ENCODE data around the gene EPHB4. TPM values are rescaled to one million over a fixed set of nuclear protein-coding genes. Genes with fewer than 3 reads are reported as not detected.
"Not testable (repeated sequence)": the region's sequence is repeated elsewhere in the genome, so short reads cannot be mapped to it uniquely, and the experiment has no call there.

EPHB4 gene
- total and polyA plus RNA-seq, 2 of the 8 experiments (the other 6 are each of a cell fraction or from before 2014, with no cell fraction given): 85.0 to 113 TPM

DNA sequence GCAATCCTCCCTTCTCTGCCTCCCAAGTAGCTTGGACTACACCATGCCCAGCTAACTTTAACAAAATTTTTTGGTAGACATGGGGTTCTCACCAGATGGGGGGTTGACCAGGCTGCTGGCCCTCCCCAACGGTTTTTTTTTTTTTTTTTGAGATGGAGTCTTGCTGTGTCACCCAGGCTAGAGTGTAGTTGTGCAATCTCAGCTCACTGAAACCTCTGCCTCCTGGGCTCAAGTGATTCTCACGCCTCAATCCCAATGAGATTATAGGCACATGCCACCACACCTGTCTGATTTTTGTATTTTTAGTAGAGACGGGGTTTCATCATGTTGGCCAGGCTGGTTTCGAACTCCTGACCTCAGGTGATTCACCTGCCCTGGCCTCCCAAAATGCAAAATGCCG, 64.5 kb downstream of the EPHB4 start:
- H3K14ac ChIP-seq (ENCODE audit: insufficient read length); H3K56ac ChIP-seq (replicated peaks; ENCODE audit: insufficient read length, low read depth, low read length); H2BK20ac ChIP-seq (ENCODE audit: low read length); H2BK5ac ChIP-seq (ENCODE audit: low read depth, low read length); H3K79me2 ChIP-seq (ENCODE audit: control insufficient read depth in 1 of 2, insufficient read depth in 2 of 2, low read length in 2 of 2); H2BK15ac ChIP-seq (ENCODE audit: low read length); H3K27ac ChIP-seq (ENCODE audit: low read depth, low read length); H3K23me2 ChIP-seq (ENCODE audit: low read depth, low read length); H3K27me3 ChIP-seq (replicated peaks in 1 of 4; ENCODE audit: control insufficient read depth in 3 of 4, extremely low read depth in 1 of 4, insufficient read depth in 3 of 4, low read length in 3 of 4); FAIRE-seq; H3K9ac ChIP-seq (replicated peaks in 1 of 4; ENCODE audit: extremely low read depth in 1 of 4, low read depth in 3 of 4, low read length in 3 of 4); H2BK12ac ChIP-seq (ENCODE audit: low read depth, low read length); H3K4me2 ChIP-seq (ENCODE audit: insufficient read depth in 1 of 2, low read depth in 2 of 2, low read length in 2 of 2); H4K8ac ChIP-seq (ENCODE audit: extremely low read depth, insufficient read depth, low read length); H3K4me1 ChIP-seq (replicated peaks in 1 of 4; ENCODE audit: control insufficient read depth in 3 of 4, insufficient read depth in 4 of 4, low read length in 3 of 4); H3K18ac ChIP-seq (ENCODE audit: extremely low read depth, low read length); H4K91ac ChIP-seq (replicated peaks; ENCODE audit: insufficient read length, low read length); H3K36me3 ChIP-seq (ENCODE audit: control insufficient read depth in 2 of 4, insufficient read depth in 4 of 4, low read length in 3 of 4); H2AFZ ChIP-seq (ENCODE audit: low read length); H3K9me3 ChIP-seq (ENCODE audit: insufficient read depth in 2 of 2, low read depth in 1 of 2, low read length in 1 of 2); H2AK5ac ChIP-seq (ENCODE audit: low read depth, low read length); H3K4me3 ChIP-seq (ENCODE audit: extremely low read depth in 1 of 4, insufficient read depth in 2 of 4, low read depth in 3 of 4, low read length in 4 of 4); H3K79me1 ChIP-seq (ENCODE audit: low read depth, low read length); H3K4ac ChIP-seq (replicated peaks; ENCODE audit: insufficient read length, low read depth, low read length); DNase-seq (ENCODE audit: low read depth in 1 of 2, low spot score in 2 of 2); H2BK120ac ChIP-seq (replicated peaks; ENCODE audit: low read depth, low read length); H4K20me1 ChIP-seq (replicated peaks in 1 of 2; ENCODE audit: control insufficient read depth in 1 of 2, insufficient read depth in 2 of 2, low read length in 2 of 2); H3K23ac ChIP-seq (ENCODE audit: insufficient read length); H4K5ac ChIP-seq (ENCODE audit: insufficient read length, low read depth, low read length): not testable (repeated sequence)
- WGBS, 2 experiments (ENCODE audit: extremely low coverage in 1 of 2, insufficient coverage in 1 of 2, insufficient read length in 1 of 2, insufficient replicate concordance in 2 of 2, low coverage in 1 of 2, low lambda C conversion rate in 2 of 2, missing lambda C conversion rate in 1 of 2): 88% methylated on average over 5 of the region's 5 CpGs; no CpG with 5 or more reads in 1 of the 2 experiments
- CTCF ChIA-PET (ENCODE audit: partially characterized antibody): interaction anchor here (0.6 to 4.3 kb wide), 7 partner anchors 13 to 381 kb away, joined by 3 to 10 read pairs (median 4); no protein-coding TSS in a partner anchor
- POLR2A ChIA-PET (ENCODE audit: partially characterized antibody): interaction anchor here (1.0 to 2.5 kb wide), 2 partner anchors 12 to 38 kb away, joined by 5 to 12 read pairs; no protein-coding TSS in a partner anchor

All from H1 (cell line).